ENCODE data around the gene KPNA6. TPM values are rescaled to one million over a fixed set of nuclear protein-coding genes. Genes with fewer than 3 reads are reported as not detected.
"Not testable (repeated sequence)": the region's sequence is repeated elsewhere in the genome, so short reads cannot be mapped to it uniquely, and the experiment has no call there.

The KPNA6 gene
- total and polyA plus RNA-seq, 10 of the 15 experiments (the other 5 are each of a cell fraction or from before 2014, with no cell fraction given): 11.1 to 55.6 (median 25.9) TPM

DNA sequence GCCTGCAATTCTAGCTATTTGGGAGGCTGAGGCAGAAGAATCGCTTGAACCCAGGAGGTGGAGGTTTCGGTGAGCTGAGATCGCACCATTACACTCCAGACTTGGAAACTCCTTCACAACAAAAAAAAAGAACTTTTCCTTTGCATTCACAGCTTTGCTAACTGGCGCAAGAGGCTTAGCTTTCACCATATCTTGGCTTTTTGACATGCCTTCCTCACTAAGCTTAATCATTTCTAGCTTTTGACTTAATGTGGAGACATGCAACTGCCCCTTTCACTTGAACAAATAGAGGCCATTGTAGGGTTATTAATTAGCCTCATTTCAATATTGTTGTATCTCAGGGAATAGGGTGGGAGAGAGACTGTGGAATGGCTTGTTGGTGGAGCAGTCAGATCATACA, 8.7 kb downstream of the KPNA6 start (continued):
- TF ChIP-seq, protein P1, sequence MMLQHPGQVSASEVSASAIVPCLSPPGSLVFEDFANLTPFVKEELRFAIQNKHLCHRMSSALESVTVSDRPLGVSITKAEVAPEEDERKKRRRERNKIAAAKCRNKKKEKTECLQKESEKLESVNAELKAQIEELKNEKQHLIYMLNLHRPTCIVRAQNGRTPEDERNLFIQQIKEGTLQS (IDR thresholded peaks at IDR 0.05; ENCODE audit: borderline replicate concordance, extremely low read depth, low read depth, low read length): no peak
- no peak for TF ChIP-seq RUNX3 (IDR thresholded peaks at IDR 0.05; ENCODE audit: low read length)

DNA sequence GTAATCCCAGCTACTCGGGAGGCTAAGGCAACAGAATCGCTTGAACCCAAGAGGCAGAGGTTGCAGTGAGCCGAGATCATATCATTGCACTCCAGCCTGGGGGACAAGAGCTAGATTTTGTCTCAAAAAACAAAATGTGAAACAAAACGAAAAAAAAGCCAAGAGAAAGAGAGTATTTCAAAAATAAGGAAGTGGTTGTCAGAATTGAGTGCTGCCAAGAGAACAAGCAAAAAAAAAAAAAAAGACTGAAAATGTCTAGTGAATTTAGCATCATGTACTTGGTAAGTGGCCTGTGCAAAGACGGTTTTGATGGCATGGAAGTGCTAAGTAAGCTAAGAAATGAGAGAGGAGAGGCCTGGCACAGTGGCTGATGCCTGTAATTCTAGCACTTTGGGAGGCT, 14.3 kb downstream of the KPNA6 start:
- POLR2A ChIA-PET: interaction anchor here (0.7 to 1.3 kb wide), 4 partner anchors 10 to 88 kb away, joined by 3 to 7 read pairs (median 4); partner anchors contain the start of gene KPNA6
- Histone ChIP-seq H3K27ac (ENCODE audit: control insufficient read depth, insufficient read depth) (no peak overlapping the region), H4K20me1 (ENCODE audit: control insufficient read depth, insufficient read depth) (no peaks in the 10 kb centered on the region), H2AFZ (ENCODE audit: control insufficient read depth, low read depth, low read length) (no peak overlapping the region), H3K4me3 (no peak overlapping the region), H3K9ac (ENCODE audit: control insufficient read depth, insufficient read depth, low read length) (no peak overlapping the region), H3K27me3 (replicated peaks in 1 of 2; ENCODE audit: control insufficient read depth in 2 of 2, insufficient read depth in 2 of 2, low read length in 1 of 2) (no peaks in the 10 kb centered on the region), H3K4me1 (ENCODE audit: control insufficient read depth, insufficient read depth, low read length) (peaks cover 10% of the 10 kb centered on the region), H3K9me3 (replicated peaks; ENCODE audit: control insufficient read depth, insufficient read depth, low read length) (no peaks in the 10 kb centered on the region), H3K4me2 (ENCODE audit: control insufficient read depth, insufficient read depth) (no peak overlapping the region), H3K79me2 (ENCODE audit: control insufficient read depth, insufficient read depth, low read length) (peaks cover 57% of the 10 kb centered on the region), H3K36me3 (ENCODE audit: control insufficient read depth in 2 of 2, insufficient read depth in 2 of 2, low read length in 1 of 2) (no peaks in the 10 kb centered on the region; a peak in 1 of 4 replicates)
- FAIRE-seq: no peak
- CTCF ChIA-PET: interaction anchor here (0.7 to 7.8 kb wide), 3 partner anchors 12 to 93 kb away, joined by 3 to 52 read pairs (median 4); partner anchors contain the start of gene KPNA6
- BruUV-seq (replicated peaks): no TSS peak
- no peak for DNase-seq (ENCODE audit: low read depth, low spot score)
- 31% methylated on average over 5 of the region's 5 CpGs for WGBS (ENCODE audit: insufficient coverage, insufficient replicate concordance, low lambda C conversion rate, missing lambda C conversion rate)
- RAD21 ChIA-PET (ENCODE audit: unreplicated experiment): interaction anchor here (1.3 kb wide), 1 partner anchor 14 kb away, joined by 6 read pairs; the partner anchor contains the start of gene KPNA6
- ATAC-seq: no peak
- TF ChIP-seq KAT2A (conservative IDR thresholded peaks at IDR 0.05; ENCODE audit: control insufficient read depth, low read depth, low read length): no peak
- TF ChIP-seq, protein P2, sequence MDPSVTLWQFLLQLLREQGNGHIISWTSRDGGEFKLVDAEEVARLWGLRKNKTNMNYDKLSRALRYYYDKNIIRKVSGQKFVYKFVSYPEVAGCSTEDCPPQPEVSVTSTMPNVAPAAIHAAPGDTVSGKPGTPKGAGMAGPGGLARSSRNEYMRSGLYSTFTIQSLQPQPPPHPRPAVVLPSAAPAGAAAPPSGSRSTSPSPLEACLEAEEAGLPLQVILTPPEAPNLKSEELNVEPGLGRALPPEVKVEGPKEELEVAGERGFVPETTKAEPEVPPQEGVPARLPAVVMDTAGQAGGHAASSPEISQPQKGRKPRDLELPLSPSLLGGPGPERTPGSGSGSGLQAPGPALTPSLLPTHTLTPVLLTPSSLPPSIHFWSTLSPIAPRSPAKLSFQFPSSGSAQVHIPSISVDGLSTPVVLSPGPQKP (IDR thresholded peaks at IDR 0.05; ENCODE audit: low read depth, low read length): no peak
- no peak for TF ChIP-seq IRF4 (IDR thresholded peaks at IDR 0.05; ENCODE audit: low read depth, low read length)
- TF ChIP-seq SPI1 (IDR thresholded peaks at IDR 0.05; ENCODE audit: borderline replicate concordance, insufficient read depth, low read depth, low read length): peak; percentile 79; the same call in 1 of the 2 replicates
- TF ChIP-seq BACH1 (IDR thresholded peaks at IDR 0.05; ENCODE audit: borderline replicate concordance): no peak
- peak; percentile 82 for TF ChIP-seq ZNF384 (IDR thresholded peaks at IDR 0.05; ENCODE audit: borderline replicate concordance, low read depth, low read length)
- TF ChIP-seq MTA3 (IDR thresholded peaks at IDR 0.05; ENCODE audit: borderline replicate concordance, low read length): no peak
- no peak for TF ChIP-seq ZSCAN29 (IDR thresholded peaks at IDR 0.05)
- TF ChIP-seq ZBTB33 (IDR thresholded peaks at IDR 0.05): no peak
- no peak for TF ChIP-seq ZBED1 (IDR thresholded peaks at IDR 0.05; ENCODE audit: borderline replicate concordance)
- TF ChIP-seq YY1 (IDR thresholded peaks at IDR 0.05; ENCODE audit: low read depth, low read length): no peak
- intact Hi-C loops (cut with micrococcal nuclease; ENCODE audit: unreplicated experiment) (no loop called here), in situ Hi-C loops (cut with MboI) (no loop called here)
- SMC1A ChIA-PET (ENCODE audit: uncharacterized antibody, unreplicated experiment): interaction anchor here (0.7 to 2.2 kb wide), 4 partner anchors 11 to 185 kb away, joined by 3 to 11 read pairs (median 4); no protein-coding TSS in a partner anchor

DNA sequence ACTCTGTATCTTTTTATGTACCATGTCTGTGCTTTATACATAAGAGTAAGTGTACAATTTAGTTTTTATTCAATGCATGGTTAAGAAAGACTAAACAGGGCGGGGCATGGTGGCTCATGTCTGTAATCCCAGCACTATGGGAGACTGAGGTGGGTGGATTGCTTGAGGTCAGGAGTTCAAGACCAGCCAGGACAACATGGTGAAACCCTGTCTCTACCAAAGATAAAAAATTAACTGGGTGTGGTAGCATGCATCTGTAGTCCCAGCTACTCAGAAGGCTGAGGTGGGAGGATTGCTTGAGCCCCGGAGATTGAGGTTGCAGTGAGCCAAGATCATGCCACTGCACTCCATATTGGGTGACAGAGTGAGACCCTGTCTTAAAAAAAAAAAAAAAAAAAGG, 15.5 kb downstream of the KPNA6 start:
- in situ Hi-C loops (cut with MboI); FAIRE-seq; H3K9me3 ChIP-seq (replicated peaks; ENCODE audit: control insufficient read depth, insufficient read depth, low read length); H3K27ac ChIP-seq (ENCODE audit: control insufficient read depth, insufficient read depth); SMC1A ChIA-PET (ENCODE audit: uncharacterized antibody, unreplicated experiment); H2AFZ ChIP-seq (ENCODE audit: control insufficient read depth, low read depth, low read length); H3K27me3 ChIP-seq (replicated peaks in 1 of 2; ENCODE audit: control insufficient read depth in 2 of 2, insufficient read depth in 2 of 2, low read length in 1 of 2); H3K9ac ChIP-seq (ENCODE audit: control insufficient read depth, insufficient read depth, low read length); H3K4me3 ChIP-seq; H3K4me2 ChIP-seq (ENCODE audit: control insufficient read depth, insufficient read depth); BruUV-seq (replicated peaks); H4K20me1 ChIP-seq (ENCODE audit: control insufficient read depth, insufficient read depth); DNase-seq (ENCODE audit: low read depth, low spot score); H3K36me3 ChIP-seq (ENCODE audit: control insufficient read depth in 2 of 2, insufficient read depth in 2 of 2, low read length in 1 of 2); ATAC-seq; intact Hi-C loops (cut with micrococcal nuclease; ENCODE audit: unreplicated experiment): not testable (repeated sequence)
- 97% methylated on average over 2 of the region's 2 CpGs for WGBS (ENCODE audit: insufficient coverage, insufficient replicate concordance, low lambda C conversion rate, missing lambda C conversion rate)
- ChIA-PET RAD21 (ENCODE audit: unreplicated experiment) (interaction anchor here (0.6 kb wide), 1 partner anchor 1221 kb away, joined by 3 read pairs; no protein-coding TSS in a partner anchor), POLR2A (interaction anchor here (0.6 to 0.7 kb wide), 2 partner anchors 80 to 135 kb away, joined by 4 to 5 read pairs; no protein-coding TSS in a partner anchor), CTCF (interaction anchor here (7.8 kb wide), 1 partner anchor 13 kb away, joined by 52 read pairs; the partner anchor contains the start of gene KPNA6)
- peaks cover 61% of the 10 kb centered on the region for H3K79me2 ChIP-seq (ENCODE audit: control insufficient read depth, insufficient read depth, low read length)
- H3K4me1 ChIP-seq (ENCODE audit: control insufficient read depth, insufficient read depth, low read length): peaks cover 10% of the 10 kb centered on the region
